ENCODE measurements around the gene WDPCP.

DNA sequence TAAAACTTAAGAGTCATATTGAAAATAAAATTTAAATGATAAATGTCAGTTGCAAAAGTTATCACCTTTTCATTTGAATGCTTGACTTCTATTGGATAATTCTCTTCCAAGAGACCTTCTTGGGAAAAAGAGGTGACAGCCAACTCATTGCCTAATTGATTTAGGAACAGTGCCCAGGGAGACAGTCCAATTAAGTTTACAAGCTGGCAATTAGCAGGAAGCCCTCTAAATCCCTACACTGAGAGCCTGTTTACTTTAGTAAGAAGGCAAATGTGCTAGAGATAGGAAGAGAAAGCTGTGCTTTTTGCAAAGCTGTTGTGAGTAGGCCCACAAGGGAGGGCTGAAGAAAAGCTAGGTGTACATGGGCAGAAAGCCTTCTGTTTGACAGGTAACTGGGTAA lies 189.1 kb downstream of the WDPCP start:
- no peak for TF ChIP-seq CTCF (IDR thresholded peaks at IDR 0.05)
- TF ChIP-seq POLR2AphosphoS5 (IDR thresholded peaks at IDR 0.05): no peak
